WTC11 (cell line): ENCODE data around the gene JADE3. TPM values are rescaled to one million over a fixed set of nuclear protein-coding genes. Genes with fewer than 3 reads are reported as not detected.

Experiments
- ATAC-seq: fragments of 200-7000 bp; cut with Tn5 transposase; 2 replicates; pipeline ENCODE4 v1.10.0; 2021; ENCODE audit warnings: mild to moderate bottlenecking, moderate library complexity
- CTCF ChIA-PET: fragments of 300-600 bp; sonication (Branson Sonifier 250); formaldehyde crosslinking; loops from one replicate; lab custom pipeline; 2021; ENCODE audit warnings: antibody characterized with exemption; lab: Charles Lee
- POLR2A ChIA-PET: fragments of 350-600 bp; sonication (Branson Sonifier 250); formaldehyde crosslinking; loops from one replicate; lab custom pipeline; 2021; ENCODE audit warnings: antibody characterized with exemption; lab: Charles Lee
- DNase-seq: peaks from one replicate; pipeline ENCODE4 v3.0.0; 2021; ENCODE audit warnings: low spot score
- H3K27ac Mint-ChIP-seq: 2 replicates; pipeline ENCODE4 v1.8.0; 2021; ENCODE audit warnings: mixed read lengths
- H3K27me3 Mint-ChIP-seq: 2 replicates; pipeline ENCODE4 v1.8.0; 2021; ENCODE audit warnings: low read depth, mild to moderate bottlenecking, moderate library complexity, mixed read lengths
- H3K36me3 Mint-ChIP-seq: 2 replicates; pipeline ENCODE4 v1.8.0; 2021; ENCODE audit warnings: mixed read lengths
- H3K4me1 Mint-ChIP-seq: 2 replicates; pipeline ENCODE4 v1.8.0; 2022; ENCODE audit warnings: mixed read lengths
- H3K4me3 Mint-ChIP-seq: 2 replicates; pipeline ENCODE4 v1.8.0; 2021; ENCODE audit warnings: mild to moderate bottlenecking, moderate library complexity, mixed read lengths
- H3K9me3 Mint-ChIP-seq: 2 replicates; pipeline ENCODE4 v1.8.0; 2021; ENCODE audit warnings: mixed read lengths
- CREM ChIP-seq: sonication (generic); formaldehyde crosslinking; IDR thresholded peaks from 2 replicates; pipeline ENCODE4 v1.8.1; 2022; ENCODE audit warnings: mild to moderate bottlenecking, missing genetic modification reagents, moderate library complexity
- FOXJ3 ChIP-seq: sonication (generic); formaldehyde crosslinking; IDR thresholded peaks from 2 replicates; pipeline ENCODE4 v1.9.0; 2021; ENCODE audit warnings: missing genetic modification reagents, mild to moderate bottlenecking, borderline replicate concordance
- GRHL2 ChIP-seq: fragments of 250-450 bp; sonication (Bioruptor Pico); IDR thresholded peaks from 2 replicates; pipeline ENCODE4 v1.8.0; 2022; ENCODE audit warnings: mild to moderate bottlenecking, moderate library complexity; ENCODE audit not compliant: insufficient replicate concordance, severe bottlenecking
- GTF2I ChIP-seq: fragments of 250-450 bp; sonication (Bioruptor Pico); conservative IDR thresholded peaks from 2 replicates; pipeline ENCODE4 v1.4.0; 2021; ENCODE audit warnings: mild to moderate bottlenecking
- MYBL2 ChIP-seq: sonication (generic); formaldehyde crosslinking; IDR thresholded peaks from 2 replicates; pipeline ENCODE4 v1.8.1; 2023; ENCODE audit warnings: mild to moderate bottlenecking, moderate library complexity, missing genetic modification reagents
- NR1H2 ChIP-seq: sonication (generic); formaldehyde crosslinking; IDR thresholded peaks from 2 replicates; pipeline ENCODE4 v1.9.0; 2021; ENCODE audit warnings: mild to moderate bottlenecking, moderate library complexity, missing genetic modification reagents
- NR3C1 ChIP-seq: sonication (generic); formaldehyde crosslinking; conservative IDR thresholded peaks from 2 replicates; pipeline ENCODE4 v1.8.1; 2023; ENCODE audit warnings: low read depth, mild to moderate bottlenecking, missing genetic modification reagents
- PRRX2 ChIP-seq: fragments of 250-450 bp; sonication (Bioruptor Pico); IDR thresholded peaks from 2 replicates; pipeline ENCODE4 v1.8.0; 2021; ENCODE audit warnings: mild to moderate bottlenecking
- total RNA-seq: library from RNA; stranded (reverse); gene quantifications from 3 replicates; pipeline ENCODE4 v1.2.3, GENCODE V29; 2021
- TF ChIP-seq, protein P1 (sequence below): fragments of 250-450 bp; sonication (Bioruptor Pico); IDR thresholded peaks from 2 replicates; pipeline ENCODE4 v1.9.0; 2021; ENCODE audit warnings: mild to moderate bottlenecking
- TF ChIP-seq, protein P2 (sequence below): fragments of 250-450 bp; sonication (Bioruptor Pico); IDR thresholded peaks from 2 replicates; pipeline ENCODE4 v1.9.0; 2021; ENCODE audit warnings: mild to moderate bottlenecking
- TF ChIP-seq, protein P3 (sequence below): sonication (generic); formaldehyde crosslinking; IDR thresholded peaks from 2 replicates; pipeline ENCODE4 v1.8.1; 2023; ENCODE audit warnings: mild to moderate bottlenecking, missing genetic modification reagents, moderate library complexity
- TF ChIP-seq, protein P4 (sequence below): sonication (generic); formaldehyde crosslinking; IDR thresholded peaks from 2 replicates; pipeline ENCODE4 v1.8.1; 2023; ENCODE audit warnings: mild to moderate bottlenecking, missing genetic modification reagents, borderline replicate concordance
- TF ChIP-seq, protein P5 (sequence below): fragments of 250-450 bp; sonication (Bioruptor Pico); conservative IDR thresholded peaks from 2 replicates; pipeline ENCODE4 v1.9.0; 2021; ENCODE audit warnings: mild to moderate bottlenecking
- TF ChIP-seq, protein P6 (sequence below): sonication (generic); formaldehyde crosslinking; IDR thresholded peaks from 2 replicates; pipeline ENCODE4 v1.8.1; 2023; ENCODE audit warnings: mild to moderate bottlenecking, moderate library complexity, missing genetic modification reagents
- TF ChIP-seq, protein P7 (sequence below): sonication (generic); formaldehyde crosslinking; IDR thresholded peaks from 2 replicates; pipeline ENCODE4 v1.8.0; 2023; ENCODE audit warnings: missing genetic modification reagents
- TF ChIP-seq, protein P8 (sequence below): fragments of 250-450 bp; sonication (Bioruptor Pico); IDR thresholded peaks from 2 replicates; pipeline ENCODE4 v1.9.0; 2021; ENCODE audit warnings: mild to moderate bottlenecking, borderline replicate concordance

JADE3 gene
- total RNA-seq, 1 experiment from 2014 or later, result 19.2 TPM

DNA sequence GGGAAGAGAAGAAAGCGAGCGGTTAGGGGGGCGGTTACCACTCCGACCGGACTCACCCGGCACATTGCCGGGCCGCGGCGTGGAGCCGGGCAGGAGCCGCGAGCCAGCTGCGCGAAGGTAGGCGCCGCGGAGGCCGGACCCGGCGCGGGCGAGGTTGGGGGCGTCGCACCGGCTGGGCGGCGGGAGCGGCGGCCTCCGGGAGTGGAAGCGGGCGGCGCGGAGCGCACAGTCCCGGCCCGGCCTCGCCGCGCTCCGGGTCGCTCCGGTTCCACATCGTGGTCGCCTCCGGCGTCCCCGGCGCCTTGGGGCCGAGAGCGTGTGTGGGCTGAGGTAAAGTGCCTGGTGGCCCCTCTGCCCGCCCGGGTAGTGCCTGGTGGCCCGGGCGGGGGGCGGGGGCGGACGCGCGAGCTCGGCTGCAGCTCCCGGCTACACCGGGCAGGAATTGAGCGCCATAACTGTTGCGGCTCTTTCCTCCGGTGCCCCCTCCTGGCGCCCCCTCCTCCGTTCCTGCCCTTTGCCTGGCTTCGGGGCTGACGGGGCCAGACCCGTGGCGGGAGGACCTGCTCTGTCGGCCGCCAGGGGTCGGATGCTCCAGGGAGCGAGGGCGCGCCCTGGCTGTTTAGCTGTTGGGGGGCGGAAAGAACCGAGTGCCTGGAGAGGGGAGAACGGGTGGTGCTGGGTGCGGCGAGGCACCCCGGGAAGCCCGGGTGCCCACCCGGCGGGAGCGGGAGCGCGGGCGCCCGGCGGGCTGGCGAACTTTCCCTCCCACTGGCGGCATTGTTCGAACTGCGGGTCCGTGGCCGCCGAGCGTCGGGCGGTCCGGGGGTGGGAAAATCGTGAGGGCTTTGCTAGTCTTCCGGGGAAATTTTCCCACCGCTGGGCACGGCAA is 626 bp downstream of the JADE3 start (continued):
- TF ChIP-seq, protein P1, sequence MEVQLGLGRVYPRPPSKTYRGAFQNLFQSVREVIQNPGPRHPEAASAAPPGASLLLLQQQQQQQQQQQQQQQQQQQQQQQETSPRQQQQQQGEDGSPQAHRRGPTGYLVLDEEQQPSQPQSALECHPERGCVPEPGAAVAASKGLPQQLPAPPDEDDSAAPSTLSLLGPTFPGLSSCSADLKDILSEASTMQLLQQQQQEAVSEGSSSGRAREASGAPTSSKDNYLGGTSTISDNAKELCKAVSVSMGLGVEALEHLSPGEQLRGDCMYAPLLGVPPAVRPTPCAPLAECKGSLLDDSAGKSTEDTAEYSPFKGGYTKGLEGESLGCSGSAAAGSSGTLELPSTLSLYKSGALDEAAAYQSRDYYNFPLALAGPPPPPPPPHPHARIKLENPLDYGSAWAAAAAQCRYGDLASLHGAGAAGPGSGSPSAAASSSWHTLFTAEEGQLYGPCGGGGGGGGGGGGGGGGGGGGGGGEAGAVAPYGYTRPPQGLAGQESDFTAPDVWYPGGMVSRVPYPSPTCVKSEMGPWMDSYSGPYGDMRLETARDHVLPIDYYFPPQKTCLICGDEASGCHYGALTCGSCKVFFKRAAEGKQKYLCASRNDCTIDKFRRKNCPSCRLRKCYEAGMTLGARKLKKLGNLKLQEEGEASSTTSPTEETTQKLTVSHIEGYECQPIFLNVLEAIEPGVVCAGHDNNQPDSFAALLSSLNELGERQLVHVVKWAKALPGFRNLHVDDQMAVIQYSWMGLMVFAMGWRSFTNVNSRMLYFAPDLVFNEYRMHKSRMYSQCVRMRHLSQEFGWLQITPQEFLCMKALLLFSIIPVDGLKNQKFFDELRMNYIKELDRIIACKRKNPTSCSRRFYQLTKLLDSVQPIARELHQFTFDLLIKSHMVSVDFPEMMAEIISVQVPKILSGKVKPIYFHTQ, result no peak
- TF ChIP-seq, protein P2, sequence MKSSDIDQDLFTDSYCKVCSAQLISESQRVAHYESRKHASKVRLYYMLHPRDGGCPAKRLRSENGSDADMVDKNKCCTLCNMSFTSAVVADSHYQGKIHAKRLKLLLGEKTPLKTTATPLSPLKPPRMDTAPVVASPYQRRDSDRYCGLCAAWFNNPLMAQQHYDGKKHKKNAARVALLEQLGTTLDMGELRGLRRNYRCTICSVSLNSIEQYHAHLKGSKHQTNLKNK (CRISPR knock-in tag), result no peak
- TF ChIP-seq MYBL2 (no peak), FOXJ3 (CRISPR knock-in tag) (no peak), GTF2I (CRISPR knock-in tag) (no peak), CREM (CRISPR knock-in tag) (no peak), PRRX2 (CRISPR knock-in tag) (no peak)
- TF ChIP-seq, protein P3, sequence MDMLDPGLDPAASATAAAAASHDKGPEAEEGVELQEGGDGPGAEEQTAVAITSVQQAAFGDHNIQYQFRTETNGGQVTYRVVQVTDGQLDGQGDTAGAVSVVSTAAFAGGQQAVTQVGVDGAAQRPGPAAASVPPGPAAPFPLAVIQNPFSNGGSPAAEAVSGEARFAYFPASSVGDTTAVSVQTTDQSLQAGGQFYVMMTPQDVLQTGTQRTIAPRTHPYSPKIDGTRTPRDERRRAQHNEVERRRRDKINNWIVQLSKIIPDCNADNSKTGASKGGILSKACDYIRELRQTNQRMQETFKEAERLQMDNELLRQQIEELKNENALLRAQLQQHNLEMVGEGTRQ, result no peak
- TF ChIP-seq, protein P4, sequence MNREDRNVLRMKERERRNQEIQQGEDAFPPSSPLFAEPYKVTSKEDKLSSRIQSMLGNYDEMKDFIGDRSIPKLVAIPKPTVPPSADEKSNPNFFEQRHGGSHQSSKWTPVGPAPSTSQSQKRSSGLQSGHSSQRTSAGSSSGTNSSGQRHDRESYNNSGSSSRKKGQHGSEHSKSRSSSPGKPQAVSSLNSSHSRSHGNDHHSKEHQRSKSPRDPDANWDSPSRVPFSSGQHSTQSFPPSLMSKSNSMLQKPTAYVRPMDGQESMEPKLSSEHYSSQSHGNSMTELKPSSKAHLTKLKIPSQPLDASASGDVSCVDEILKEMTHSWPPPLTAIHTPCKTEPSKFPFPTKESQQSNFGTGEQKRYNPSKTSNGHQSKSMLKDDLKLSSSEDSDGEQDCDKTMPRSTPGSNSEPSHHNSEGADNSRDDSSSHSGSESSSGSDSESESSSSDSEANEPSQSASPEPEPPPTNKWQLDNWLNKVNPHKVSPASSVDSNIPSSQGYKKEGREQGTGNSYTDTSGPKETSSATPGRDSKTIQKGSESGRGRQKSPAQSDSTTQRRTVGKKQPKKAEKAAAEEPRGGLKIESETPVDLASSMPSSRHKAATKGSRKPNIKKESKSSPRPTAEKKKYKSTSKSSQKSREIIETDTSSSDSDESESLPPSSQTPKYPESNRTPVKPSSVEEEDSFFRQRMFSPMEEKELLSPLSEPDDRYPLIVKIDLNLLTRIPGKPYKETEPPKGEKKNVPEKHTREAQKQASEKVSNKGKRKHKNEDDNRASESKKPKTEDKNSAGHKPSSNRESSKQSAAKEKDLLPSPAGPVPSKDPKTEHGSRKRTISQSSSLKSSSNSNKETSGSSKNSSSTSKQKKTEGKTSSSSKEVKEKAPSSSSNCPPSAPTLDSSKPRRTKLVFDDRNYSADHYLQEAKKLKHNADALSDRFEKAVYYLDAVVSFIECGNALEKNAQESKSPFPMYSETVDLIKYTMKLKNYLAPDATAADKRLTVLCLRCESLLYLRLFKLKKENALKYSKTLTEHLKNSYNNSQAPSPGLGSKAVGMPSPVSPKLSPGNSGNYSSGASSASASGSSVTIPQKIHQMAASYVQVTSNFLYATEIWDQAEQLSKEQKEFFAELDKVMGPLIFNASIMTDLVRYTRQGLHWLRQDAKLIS, result no peak
- TF ChIP-seq, protein P5, sequence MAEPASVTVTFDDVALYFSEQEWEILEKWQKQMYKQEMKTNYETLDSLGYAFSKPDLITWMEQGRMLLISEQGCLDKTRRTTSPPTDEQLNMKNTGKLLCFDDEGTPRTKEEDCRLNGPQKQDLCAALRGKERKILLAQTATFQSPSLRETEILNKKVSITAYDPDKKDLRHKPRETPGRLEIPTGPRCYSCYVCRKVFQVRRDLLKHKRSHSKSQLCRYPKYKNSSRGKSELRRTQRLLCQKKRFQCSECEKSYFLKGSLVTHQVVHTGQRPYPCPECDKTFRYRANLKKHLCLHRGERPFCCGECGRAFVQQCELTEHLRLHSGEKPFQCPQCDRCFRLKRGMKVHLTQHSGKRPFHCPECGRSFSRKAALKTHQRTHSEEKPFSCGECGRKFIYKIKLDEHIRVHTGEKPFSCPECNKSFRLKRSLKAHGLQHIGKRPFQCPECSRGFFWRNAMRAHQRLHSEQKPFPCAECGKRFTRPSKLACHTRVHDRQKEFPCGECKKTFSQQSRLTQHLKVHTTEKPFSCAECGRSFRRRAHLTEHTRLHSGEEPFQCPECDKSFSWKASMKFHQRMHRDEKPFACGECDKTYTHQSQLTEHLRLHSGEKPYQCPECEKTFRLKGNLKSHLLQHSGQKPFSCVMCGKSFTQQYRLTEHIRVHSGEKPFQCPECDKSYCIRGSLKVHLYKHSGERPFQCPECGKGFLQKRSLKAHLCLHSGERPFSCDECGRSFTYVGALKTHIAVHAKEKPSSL (CRISPR knock-in tag), result no peak
- TF ChIP-seq, protein P6, sequence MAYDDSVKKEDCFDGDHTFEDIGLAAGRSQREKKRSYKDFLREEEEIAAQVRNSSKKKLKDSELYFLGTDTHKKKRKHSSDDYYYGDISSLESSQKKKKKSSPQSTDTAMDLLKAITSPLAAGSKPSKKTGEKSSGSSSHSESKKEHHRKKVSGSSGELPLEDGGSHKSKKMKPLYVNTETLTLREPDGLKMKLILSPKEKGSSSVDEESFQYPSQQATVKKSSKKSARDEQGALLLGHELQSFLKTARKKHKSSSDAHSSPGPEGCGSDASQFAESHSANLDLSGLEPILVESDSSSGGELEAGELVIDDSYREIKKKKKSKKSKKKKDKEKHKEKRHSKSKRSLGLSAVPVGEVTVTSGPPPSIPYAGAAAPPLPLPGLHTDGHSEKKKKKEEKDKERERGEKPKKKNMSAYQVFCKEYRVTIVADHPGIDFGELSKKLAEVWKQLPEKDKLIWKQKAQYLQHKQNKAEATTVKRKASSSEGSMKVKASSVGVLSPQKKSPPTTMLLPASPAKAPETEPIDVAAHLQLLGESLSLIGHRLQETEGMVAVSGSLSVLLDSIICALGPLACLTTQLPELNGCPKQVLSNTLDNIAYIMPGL (CRISPR knock-in tag), result peak; percentile 83

DNA sequence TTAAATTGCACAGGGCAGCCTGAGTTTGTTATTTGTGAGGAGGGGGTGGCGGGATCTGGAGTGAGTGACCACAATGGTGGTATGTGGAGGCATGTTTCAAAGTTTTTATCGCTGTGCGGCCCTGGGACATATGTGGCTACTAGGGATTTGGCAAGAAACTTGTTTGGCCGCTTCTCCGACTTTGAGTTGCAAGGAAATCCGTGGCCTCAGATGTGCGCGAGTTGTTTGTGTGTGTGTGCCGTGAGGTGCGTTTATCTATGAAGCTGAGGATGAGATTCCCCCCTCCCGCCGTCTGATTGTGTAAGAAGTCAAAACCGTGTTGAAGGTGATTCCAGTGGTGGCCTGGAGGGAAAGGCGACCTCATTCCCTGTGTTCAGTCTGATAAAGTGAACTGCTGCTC is 1.4 kb downstream of the JADE3 start:
- ChIA-PET POLR2A (interaction anchor here (0.6 kb wide), 1 partner anchor 230 kb away, joined by 4 read pairs; no protein-coding TSS in a partner anchor), CTCF (interaction anchor here (0.6 to 1.3 kb wide), 7 partner anchors 10 to 117 kb away, joined by 3 to 7 read pairs (median 4); no protein-coding TSS in a partner anchor)
- Mint-ChIP-seq H3K9me3 (0 out of 2 replicates have a peak, but pooled peaks cover 2% of the 10 kb centered on the region), H3K4me3 (peak overlapping the region; percentile 90), H3K36me3 (no peaks in the 10 kb centered on the region), H3K4me1 (peaks cover 31% of the 10 kb centered on the region), H3K27ac (peak overlapping the region; percentile 83; the same call in 1 of the 2 replicates), H3K27me3 (peaks cover 5% of the 10 kb centered on the region; the same call in 1 of the 2 replicates)
- DNase-seq, result no peak
- no peak for ATAC-seq
- TF ChIP-seq NR3C1 (CRISPR knock-in tag) (no peak), MYBL2 (no peak), FOXJ3 (CRISPR knock-in tag) (no peak), NR1H2 (CRISPR knock-in tag) (no peak), GRHL2 (CRISPR knock-in tag) (no peak)
- TF ChIP-seq, protein P7, sequence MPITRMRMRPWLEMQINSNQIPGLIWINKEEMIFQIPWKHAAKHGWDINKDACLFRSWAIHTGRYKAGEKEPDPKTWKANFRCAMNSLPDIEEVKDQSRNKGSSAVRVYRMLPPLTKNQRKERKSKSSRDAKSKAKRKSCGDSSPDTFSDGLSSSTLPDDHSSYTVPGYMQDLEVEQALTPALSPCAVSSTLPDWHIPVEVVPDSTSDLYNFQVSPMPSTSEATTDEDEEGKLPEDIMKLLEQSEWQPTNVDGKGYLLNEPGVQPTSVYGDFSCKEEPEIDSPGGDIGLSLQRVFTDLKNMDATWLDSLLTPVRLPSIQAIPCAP, result no peak
- TF ChIP-seq, protein P8, sequence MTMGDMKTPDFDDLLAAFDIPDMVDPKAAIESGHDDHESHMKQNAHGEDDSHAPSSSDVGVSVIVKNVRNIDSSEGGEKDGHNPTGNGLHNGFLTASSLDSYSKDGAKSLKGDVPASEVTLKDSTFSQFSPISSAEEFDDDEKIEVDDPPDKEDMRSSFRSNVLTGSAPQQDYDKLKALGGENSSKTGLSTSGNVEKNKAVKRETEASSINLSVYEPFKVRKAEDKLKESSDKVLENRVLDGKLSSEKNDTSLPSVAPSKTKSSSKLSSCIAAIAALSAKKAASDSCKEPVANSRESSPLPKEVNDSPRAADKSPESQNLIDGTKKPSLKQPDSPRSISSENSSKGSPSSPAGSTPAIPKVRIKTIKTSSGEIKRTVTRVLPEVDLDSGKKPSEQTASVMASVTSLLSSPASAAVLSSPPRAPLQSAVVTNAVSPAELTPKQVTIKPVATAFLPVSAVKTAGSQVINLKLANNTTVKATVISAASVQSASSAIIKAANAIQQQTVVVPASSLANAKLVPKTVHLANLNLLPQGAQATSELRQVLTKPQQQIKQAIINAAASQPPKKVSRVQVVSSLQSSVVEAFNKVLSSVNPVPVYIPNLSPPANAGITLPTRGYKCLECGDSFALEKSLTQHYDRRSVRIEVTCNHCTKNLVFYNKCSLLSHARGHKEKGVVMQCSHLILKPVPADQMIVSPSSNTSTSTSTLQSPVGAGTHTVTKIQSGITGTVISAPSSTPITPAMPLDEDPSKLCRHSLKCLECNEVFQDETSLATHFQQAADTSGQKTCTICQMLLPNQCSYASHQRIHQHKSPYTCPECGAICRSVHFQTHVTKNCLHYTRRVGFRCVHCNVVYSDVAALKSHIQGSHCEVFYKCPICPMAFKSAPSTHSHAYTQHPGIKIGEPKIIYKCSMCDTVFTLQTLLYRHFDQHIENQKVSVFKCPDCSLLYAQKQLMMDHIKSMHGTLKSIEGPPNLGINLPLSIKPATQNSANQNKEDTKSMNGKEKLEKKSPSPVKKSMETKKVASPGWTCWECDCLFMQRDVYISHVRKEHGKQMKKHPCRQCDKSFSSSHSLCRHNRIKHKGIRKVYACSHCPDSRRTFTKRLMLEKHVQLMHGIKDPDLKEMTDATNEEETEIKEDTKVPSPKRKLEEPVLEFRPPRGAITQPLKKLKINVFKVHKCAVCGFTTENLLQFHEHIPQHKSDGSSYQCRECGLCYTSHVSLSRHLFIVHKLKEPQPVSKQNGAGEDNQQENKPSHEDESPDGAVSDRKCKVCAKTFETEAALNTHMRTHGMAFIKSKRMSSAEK (CRISPR knock-in tag), result no peak
